ENCODE results near the gene ERC2.

Gene ERC2

GRCh38 chr3:56145410-56145809 lies 322.9 kb downstream of the ERC2 start:
- DNase-seq (ENCODE audit: low read depth) = no peak
- no peak for TF ChIP-seq CTCF (IDR thresholded peaks at IDR 0.05; ENCODE audit: control insufficient read depth, extremely low read depth, insufficient read depth)
- H3K4me3 ChIP-seq (ENCODE audit: low read depth, low read length) = no peak overlapping the region

- H3K4me3 ChIP-seq (ENCODE audit: low read depth, low read length) = no peak overlapping the region
- DNase-seq (ENCODE audit: low read depth) = no peak
- no peak for TF ChIP-seq CTCF (IDR thresholded peaks at IDR 0.05; ENCODE audit: control insufficient read depth, extremely low read depth, insufficient read depth)
Measured at GRCh38 chr3:56144805-56145204, 323.5 kb downstream of the ERC2 start.

DNA sequence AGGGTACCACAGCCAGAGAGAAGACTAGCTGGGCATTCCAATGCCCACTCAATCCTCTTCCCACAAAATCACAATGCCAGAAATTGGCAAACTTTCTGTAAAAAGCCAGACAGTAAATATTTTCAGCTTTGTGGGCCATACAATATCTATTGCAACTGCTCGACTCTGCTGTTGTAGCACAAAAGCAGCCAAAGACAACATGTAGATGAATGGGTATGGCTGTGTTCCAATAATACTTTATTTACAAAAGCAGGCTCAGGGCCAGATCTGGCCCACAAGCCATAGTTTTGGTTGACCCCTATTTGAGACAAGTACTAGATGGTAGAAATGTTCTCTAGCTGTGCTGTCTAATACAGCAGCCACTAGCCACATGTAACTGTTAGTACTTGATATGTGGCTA lies 330.9 kb downstream of the ERC2 start:
- TF ChIP-seq CTCF (IDR thresholded peaks at IDR 0.05; ENCODE audit: control insufficient read depth, extremely low read depth, insufficient read depth) = no peak
- no peak for DNase-seq (ENCODE audit: low read depth)
- H3K4me3 ChIP-seq (ENCODE audit: low read depth, low read length) = no peak overlapping the region

DNA sequence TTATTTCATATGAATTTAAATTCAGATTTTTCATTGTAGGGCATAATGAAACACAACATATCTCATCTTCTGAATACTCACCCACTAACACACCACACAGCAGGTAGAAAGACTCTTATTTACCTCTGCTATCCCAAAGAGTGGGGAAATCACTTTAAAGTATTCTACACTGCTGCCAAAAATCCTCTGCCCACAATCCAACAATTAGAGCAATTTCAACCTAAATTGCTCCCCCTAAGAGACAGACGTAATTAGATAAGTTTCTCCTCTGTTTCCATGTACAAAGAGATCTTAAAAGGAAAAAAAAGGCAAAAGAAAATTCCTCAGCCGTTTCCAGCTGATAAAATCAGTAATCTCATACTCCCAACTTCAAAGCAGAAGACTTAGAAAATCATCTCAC lies 331.8 kb downstream of the ERC2 start:
- no peak for DNase-seq (ENCODE audit: low read depth)
- H3K4me3 ChIP-seq (ENCODE audit: low read depth, low read length) = no peak overlapping the region
- TF ChIP-seq CTCF (IDR thresholded peaks at IDR 0.05; ENCODE audit: control insufficient read depth, extremely low read depth, insufficient read depth) = no peak

GRCh38 chr3:56135941-56136340 lies 332.3 kb downstream of the ERC2 start:
- no peak for DNase-seq (ENCODE audit: low read depth)
- H3K4me3 ChIP-seq (ENCODE audit: low read depth, low read length) = no peak overlapping the region

DNA sequence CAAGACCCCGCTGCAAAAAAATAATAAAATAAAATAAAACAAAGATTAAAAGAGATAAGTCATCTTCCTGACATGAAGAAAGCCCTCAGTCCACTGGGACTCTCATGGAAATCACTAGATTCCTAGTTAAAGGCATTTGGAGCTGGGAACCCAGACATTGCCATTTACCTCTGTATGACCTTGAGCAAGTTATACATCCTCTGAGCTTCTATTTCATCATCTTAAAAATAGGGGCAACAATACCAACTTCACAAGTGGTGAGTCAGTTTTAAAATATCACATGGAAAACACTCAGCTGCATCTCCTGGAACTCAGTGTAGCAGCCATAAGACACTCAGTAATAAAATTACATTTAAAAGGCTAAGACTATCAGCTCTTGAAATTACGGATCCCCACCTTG lies 334.8 kb downstream of the ERC2 start:
- TF ChIP-seq CTCF (IDR thresholded peaks at IDR 0.05; ENCODE audit: control insufficient read depth, extremely low read depth, insufficient read depth) = no peak
- no peak overlapping the region for H3K4me3 ChIP-seq (ENCODE audit: low read depth, low read length)
- no peak for DNase-seq (ENCODE audit: low read depth)

More at GRCh38 chr3:56135941-56136340, 332.3 kb downstream of the ERC2 start:
- TF ChIP-seq CTCF (IDR thresholded peaks at IDR 0.05; ENCODE audit: control insufficient read depth, extremely low read depth, insufficient read depth) = no peak

DNA sequence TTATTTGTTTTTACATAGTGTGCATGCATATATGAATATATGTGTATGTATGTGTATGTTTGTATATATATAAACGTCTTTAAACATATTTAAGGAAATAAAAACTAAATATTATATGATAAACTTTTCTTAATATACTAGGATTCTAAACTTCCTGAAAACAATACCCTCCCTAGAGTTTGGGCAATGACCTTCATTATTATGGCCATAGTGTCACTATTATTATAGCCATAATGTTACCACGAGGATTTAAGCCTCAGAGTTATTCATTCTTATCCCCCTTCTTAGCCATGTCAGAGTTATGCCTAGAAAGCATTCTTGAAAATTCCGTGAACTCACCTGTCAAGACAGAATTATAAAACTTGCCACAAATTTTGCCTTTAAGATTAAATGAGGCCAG lies 335.5 kb downstream of the ERC2 start:
- no peak for DNase-seq (ENCODE audit: low read depth)
- H3K4me3 ChIP-seq (ENCODE audit: low read depth, low read length) = no peak overlapping the region
- no peak for TF ChIP-seq CTCF (IDR thresholded peaks at IDR 0.05; ENCODE audit: control insufficient read depth, extremely low read depth, insufficient read depth)

Measured in LNCaP clone FGC (cell line).